GM18858 (cell line): ENCODE measurements around the gene DDX42.
"Not testable (repeated sequence)": the region's sequence is repeated elsewhere in the genome, so short reads cannot be mapped to it uniquely, and the experiment has no call there.

ENCODE experiments used
- ATAC-seq: cut with Tn5 transposase; IDR thresholded peaks from one replicate; pipeline ENCODE4 v1.9.1; 2021; ENCODE audit not compliant: unreplicated experiment

The DDX42 gene

GRCh38 chr17:63838631-63839171 lies 64.7 kb downstream of the DDX42 start:
- ATAC-seq: no peak

- no peak for ATAC-seq
These were observed 66.8 kb downstream of the DDX42 start for GRCh38 chr17:63840591-63841349.

GRCh38 chr17:63841350-63842172 lies 67.6 kb downstream of the DDX42 start:
- no peak for ATAC-seq

GRCh38 chr17:63842173-63842539 lies 68.2 kb downstream of the DDX42 start:
- ATAC-seq: peak; percentile 21

- ATAC-seq: peak; percentile 60
These were observed 68.8 kb downstream of the DDX42 start, which contains the start of gene SMARCD2 for GRCh38 chr17:63842540-63843386. TSS of gene SMARCD2 (minus strand) at chr17:63842685. CDS start at chr17:63842674, 11 bp downstream.

GRCh38 chr17:63843387-63843888 lies 69.5 kb downstream of the DDX42 start:
- not testable (repeated sequence) for ATAC-seq

- ATAC-seq: no peak
These were observed 70.1 kb downstream of the DDX42 start for GRCh38 chr17:63843910-63844677.

GRCh38 chr17:63845509-63845908 lies 71.5 kb downstream of the DDX42 start:
- no peak for ATAC-seq

- ATAC-seq: no peak
These were observed 73.7 kb downstream of the DDX42 start for GRCh38 chr17:63847525-63848249.

- ATAC-seq: no peak
These were observed 75.1 kb downstream of the DDX42 start for GRCh38 chr17:63848834-63849689.

- no peak for ATAC-seq
These were observed 76.4 kb downstream of the DDX42 start for GRCh38 chr17:63850401-63850800.

GRCh38 chr17:63853260-63853659 lies 79.3 kb downstream of the DDX42 start:
- ATAC-seq: no peak

- no peak for ATAC-seq
These were observed 80.7 kb downstream of the DDX42 start for GRCh38 chr17:63854709-63855108.

GRCh38 chr17:63855185-63855584 lies 81.2 kb downstream of the DDX42 start:
- no peak for ATAC-seq

- ATAC-seq: not testable (repeated sequence)
These were observed 82.5 kb downstream of the DDX42 start for GRCh38 chr17:63856425-63856824.

- no peak for ATAC-seq
These were observed 85.3 kb downstream of the DDX42 start for GRCh38 chr17:63859257-63859656.

- not testable (repeated sequence) for ATAC-seq
These were observed 92.7 kb downstream of the DDX42 start for GRCh38 chr17:63866625-63867024.
